HG03097 (cell line): ENCODE measurements around the gene USP4.
"Not testable (repeated sequence)": the region's sequence is repeated elsewhere in the genome, so short reads cannot be mapped to it uniquely, and the experiment has no call there.

Experiments
- ATAC-seq: cut with Tn5 transposase; IDR thresholded peaks from one replicate; pipeline ENCODE4 v1.9.1; 2021; ENCODE audit not compliant: unreplicated experiment, low FRiP score

The USP4 gene

GRCh38 chr3:49351521-49352011, 11.7 kb upstream of the USP4 start:
- no peak for ATAC-seq

- ATAC-seq: no peak
Observed at GRCh38 chr3:49349348-49350114, 9.7 kb upstream of the USP4 start.

- not testable (repeated sequence) for ATAC-seq
Observed at GRCh38 chr3:49348361-49348760, 8.5 kb upstream of the USP4 start.

DNA sequence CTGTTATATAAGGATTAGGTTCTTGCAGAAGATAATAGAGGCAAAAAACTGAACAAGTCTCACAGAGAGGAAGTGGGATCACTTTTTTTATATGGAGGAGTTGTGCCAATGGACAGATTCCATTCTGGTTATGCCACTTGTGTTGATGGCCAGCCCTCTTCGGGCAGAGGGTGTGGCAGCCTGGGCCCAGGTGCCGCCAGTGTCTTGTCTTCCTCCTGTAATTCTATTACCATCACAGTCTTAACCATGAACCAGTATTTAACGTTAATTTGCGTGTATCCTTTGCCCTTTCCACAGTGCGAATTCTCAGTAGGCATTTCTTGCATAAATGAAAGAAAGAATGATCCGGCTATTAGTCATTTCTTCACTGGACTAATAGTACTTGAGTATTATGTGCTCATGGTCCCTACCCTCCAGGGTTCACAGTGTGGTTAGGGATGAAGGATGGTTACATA, 7.0 kb upstream of the USP4 start:
- ATAC-seq: no peak

GRCh38 chr3:49343163-49343562, 3.3 kb upstream of the USP4 start:
- no peak for ATAC-seq

DNA sequence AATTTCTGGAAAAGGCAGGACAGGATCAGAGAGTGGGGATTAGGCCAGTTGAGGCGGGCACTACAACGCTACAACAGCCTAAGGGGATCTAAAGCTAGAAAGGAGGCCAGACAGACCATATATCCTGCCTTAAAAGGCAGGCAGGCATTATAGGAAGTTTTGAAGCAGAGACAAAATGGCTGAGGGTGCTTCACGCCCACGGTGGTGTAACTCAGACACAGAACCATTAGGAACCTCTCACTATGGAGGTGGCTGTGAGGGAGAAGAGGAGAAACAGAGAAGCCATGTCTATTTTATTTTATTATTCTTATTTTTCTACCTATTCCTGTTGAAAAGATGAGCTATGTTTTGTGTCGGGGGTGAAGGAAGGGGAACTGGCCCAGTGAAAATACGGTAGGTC, 2.1 kb upstream of the USP4 start:
- ATAC-seq: no peak

GRCh38 chr3:49339581-49339940, 292 bp downstream of the USP4 start:
- no peak for ATAC-seq

DNA sequence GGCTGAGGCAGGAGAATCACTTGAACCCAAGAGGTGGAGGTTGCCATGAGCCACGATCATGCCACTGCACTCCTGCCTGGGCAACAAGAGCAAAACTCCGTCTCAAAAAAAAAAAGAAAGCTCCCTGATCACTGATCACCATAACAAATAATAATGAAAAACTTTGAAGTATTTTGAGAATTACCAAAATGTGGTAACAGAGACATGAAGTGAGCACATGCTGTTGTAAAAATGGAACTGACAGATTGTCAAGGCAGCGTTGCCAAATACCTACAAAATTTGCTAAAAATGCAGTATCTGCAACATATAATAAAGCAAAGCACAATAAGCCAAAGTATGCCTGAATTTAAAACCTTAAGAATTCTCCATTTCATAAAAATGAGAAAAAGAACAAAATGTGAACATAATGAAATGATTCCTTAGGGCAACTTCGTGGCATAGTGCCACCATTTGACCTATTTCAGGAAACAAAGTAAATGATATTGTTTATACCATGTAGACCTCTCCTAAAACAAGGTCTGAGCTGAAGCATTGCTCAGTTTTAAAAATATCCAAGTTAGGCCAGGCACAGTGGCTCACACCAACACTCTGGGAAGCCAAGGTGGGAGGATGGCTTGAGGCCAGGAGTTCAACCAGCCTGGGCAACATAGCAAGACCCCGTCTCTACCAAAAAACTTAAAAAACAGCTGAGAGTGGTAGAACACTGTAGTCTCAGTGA, 5.8 kb downstream of the USP4 start:
- ATAC-seq: no peak

DNA sequence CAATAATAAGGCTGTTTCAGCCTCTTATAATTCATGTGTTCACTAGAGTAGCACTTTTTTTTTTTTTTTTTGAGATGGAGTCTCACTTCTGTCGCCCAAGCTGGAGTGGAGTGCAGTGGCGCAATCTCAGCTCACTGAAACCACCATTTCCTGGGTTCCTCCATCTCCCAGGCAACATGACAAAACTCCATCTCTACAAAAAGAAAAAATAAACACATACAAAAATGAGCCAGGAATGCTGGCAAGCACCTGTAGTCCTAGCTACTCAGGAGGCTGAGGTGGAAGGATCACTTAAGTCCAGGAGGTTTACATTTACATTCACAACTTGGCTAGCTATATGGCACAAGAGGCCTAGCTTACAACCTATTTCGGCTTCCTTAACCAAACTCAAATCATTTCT, 6.8 kb downstream of the USP4 start:
- no peak for ATAC-seq

- ATAC-seq: no peak
Observed at GRCh38 chr3:49329186-49329585, 10.7 kb downstream of the USP4 start.

DNA sequence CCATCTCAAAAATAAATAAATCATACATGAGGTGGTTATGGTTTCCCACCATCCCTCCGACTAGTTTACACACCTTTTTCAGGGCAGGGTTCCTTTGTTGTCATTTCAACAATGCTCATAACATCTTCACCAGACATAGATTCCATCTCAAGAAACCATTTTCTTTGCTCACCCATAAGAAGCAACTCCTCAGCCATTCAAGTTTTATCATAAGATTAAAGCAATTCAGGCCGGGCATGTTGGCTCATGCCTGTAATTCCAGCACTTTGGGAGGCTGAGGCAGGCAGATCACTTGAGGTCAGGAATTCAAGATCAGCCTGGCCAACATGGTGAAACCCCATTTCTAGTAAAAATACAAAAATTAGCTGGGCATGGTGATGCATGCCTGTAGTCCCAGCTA, 11.5 kb downstream of the USP4 start:
- ATAC-seq: not testable (repeated sequence)

DNA sequence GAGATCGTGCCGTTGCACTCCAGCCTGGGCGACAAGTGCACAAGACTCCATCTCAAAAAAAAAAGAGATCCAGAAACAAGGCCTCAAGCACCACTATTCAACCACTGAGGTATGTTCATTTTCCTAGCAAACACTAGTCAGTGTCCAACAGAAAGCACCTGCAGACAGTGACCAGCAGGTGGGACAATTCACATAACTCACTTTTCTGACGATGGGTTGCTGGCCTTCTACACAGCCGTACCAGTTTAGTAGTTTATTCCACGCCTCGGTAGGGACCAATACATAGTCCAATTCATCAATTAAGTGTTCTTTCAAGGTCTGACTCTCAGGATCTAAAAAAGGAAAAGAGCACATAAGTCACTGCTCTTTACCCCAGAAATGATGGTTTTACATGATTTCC, 12.4 kb downstream of the USP4 start:
- no peak for ATAC-seq

DNA sequence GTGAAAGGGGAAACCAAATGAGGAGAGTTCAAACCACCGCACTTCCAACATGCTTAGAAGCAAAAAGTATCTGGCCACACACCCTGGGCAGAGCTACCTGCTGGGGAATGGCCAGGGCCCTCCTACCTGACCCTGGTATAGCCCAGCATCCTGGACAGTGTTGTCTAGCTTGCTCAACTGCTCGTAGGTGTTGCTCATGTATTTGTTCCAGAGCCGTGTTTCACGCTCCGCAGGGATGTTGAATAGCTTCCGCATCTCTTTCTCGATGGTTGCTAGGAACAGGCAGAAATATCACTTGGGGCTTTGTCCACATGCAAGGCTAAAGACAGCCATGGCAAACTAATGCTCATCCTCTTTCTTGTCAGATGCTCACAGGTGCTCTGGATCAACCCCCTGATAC, 15.1 kb downstream of the USP4 start:
- no peak for ATAC-seq

GRCh38 chr3:49316696-49317457, 23.0 kb downstream of the USP4 start:
- ATAC-seq: no peak

- no peak for ATAC-seq
Observed at GRCh38 chr3:49313896-49314688, 25.8 kb downstream of the USP4 start.

- no peak for ATAC-seq
Observed at GRCh38 chr3:49311283-49311682, 28.6 kb downstream of the USP4 start.

GRCh38 chr3:49310677-49311076, 29.2 kb downstream of the USP4 start:
- no peak for ATAC-seq

DNA sequence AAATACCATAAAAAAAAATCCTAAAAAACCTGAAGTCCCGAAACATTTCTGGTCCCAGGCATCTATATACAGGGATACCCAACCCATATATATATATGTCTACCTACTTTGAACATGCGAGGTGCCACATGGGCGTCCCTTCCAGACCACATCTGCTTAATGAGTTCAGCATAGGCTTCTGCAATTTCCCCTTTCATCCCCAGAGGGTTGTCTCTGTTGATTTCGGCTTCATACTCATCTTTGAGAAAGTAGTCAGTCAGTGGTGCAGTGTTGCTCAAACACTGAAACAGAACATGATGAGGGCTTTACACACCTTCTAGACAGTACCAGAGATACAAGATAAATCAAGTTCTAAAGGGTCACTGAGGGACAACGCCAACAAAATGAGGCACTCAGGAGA, 34.2 kb downstream of the USP4 start:
- no peak for ATAC-seq

- no peak for ATAC-seq
Observed at GRCh38 chr3:49302613-49303012, 37.2 kb downstream of the USP4 start.

DNA sequence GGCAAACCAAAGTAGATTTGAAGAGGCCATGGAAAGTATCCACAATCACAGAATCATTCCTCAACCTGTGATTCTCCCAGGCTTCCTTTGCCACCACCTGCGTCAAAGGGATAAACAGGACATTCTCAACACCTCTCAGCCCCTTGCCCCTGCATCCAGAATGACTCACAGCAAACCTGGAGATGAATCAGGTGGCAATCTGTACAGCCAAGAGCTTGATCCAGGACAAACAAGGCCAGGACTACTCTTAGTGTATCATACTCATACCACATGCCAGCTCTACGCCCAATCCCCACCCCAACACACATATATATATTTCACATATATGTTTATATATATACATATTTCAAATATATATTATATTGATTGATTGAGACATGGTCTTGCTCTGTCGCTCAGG, 39.3 kb downstream of the USP4 start:
- ATAC-seq: no peak

- ATAC-seq: no peak
Observed at GRCh38 chr3:49298511-49298910, 41.3 kb downstream of the USP4 start.
